SU-DHL-6 (cell line): Measurements from ENCODE around the gene TBKBP1.
A peak's percentile ranks its signal among the peaks of the same experiment; 100 is the strongest.

Experiments
- H2AFZ ChIP-seq: fragments of 200-600 bp; sonication (generic); 2 replicates; pipeline ENCODE4 v1.6.1; 2014; ENCODE audit warnings: low read depth, mild to moderate bottlenecking, moderate library complexity, mixed read lengths, antibody characterized with exemption, low read length; ENCODE audit not compliant: severe bottlenecking
- H3F3A ChIP-seq: fragments of 200-600 bp; shearing (Covaris generic); 2 replicates; pipeline ENCODE4 v1.6.0; 2016; ENCODE audit warnings: antibody characterized with exemption, mild to moderate bottlenecking; ENCODE audit not compliant: insufficient read depth
- H3K27ac ChIP-seq: fragments of 200-600 bp; sonication (generic); 2 replicates; pipeline ENCODE4 v1.5.1; 2016; ENCODE audit warnings: low read depth, mild to moderate bottlenecking, low read length, moderate library complexity, mixed read lengths
- H3K27me3 ChIP-seq: fragments of 200-600 bp; sonication (generic), shearing (Covaris generic); 2 replicates; pipeline ENCODE4 v1.6.0; 2014; ENCODE audit warnings: mild to moderate bottlenecking, low read length
- H3K36me3 ChIP-seq: fragments of 200-600 bp; sonication (generic); 2 replicates; pipeline ENCODE4 v1.6.1; 2014; ENCODE audit warnings: mild to moderate bottlenecking, low read length, mixed read lengths
- H3K4me2 ChIP-seq: fragments of 300-600, 200-600 bp; shearing (Covaris generic), sonication (generic); 2 replicates; pipeline ENCODE4 v1.6.0; 2014; ENCODE audit warnings: low read length, low read depth, mild to moderate bottlenecking; ENCODE audit not compliant: poor library complexity, severe bottlenecking
- H3K4me3 ChIP-seq: fragments of 200-600 bp; sonication (generic); 2 replicates; pipeline ENCODE4 v1.5.1; 2014; ENCODE audit warnings: antibody characterized with exemption, low read length, mild to moderate bottlenecking, mixed read lengths; ENCODE audit not compliant: insufficient read depth, poor library complexity, severe bottlenecking
- H3K79me2 ChIP-seq: fragments of 200-600 bp; sonication (generic); 2 replicates; pipeline ENCODE4 v1.6.1; 2014; ENCODE audit warnings: mild to moderate bottlenecking, low read length, moderate library complexity; ENCODE audit not compliant: insufficient read depth
- H3K9ac ChIP-seq: fragments of 200-600 bp; sonication (generic); 2 replicates; pipeline ENCODE4 v1.7.0; 2014; ENCODE audit warnings: mild to moderate bottlenecking, low read length
- H3K9me2 ChIP-seq: fragments of 200-600 bp; sonication (generic); replicated peaks from 2 replicates; pipeline ENCODE4 v1.6.1; 2014; ENCODE audit warnings: low read length; ENCODE audit not compliant: insufficient read depth
- H3K9me3 ChIP-seq: fragments of 200-600 bp; sonication (generic); 2 replicates; pipeline ENCODE4 v1.6.1; 2014; ENCODE audit warnings: low read length, mixed read lengths; ENCODE audit not compliant: insufficient read depth
- H4K20me1 ChIP-seq: fragments of 200-600 bp; sonication (generic); 2 replicates; pipeline ENCODE4 v1.6.1; 2014; ENCODE audit warnings: low read depth, mild to moderate bottlenecking, antibody characterized with exemption, low read length, moderate library complexity, mixed read lengths
- EZH2phosphoT487 ChIP-seq: fragments of 200-600 bp; sonication (generic), shearing (Covaris generic); conservative IDR thresholded peaks from 2 replicates; pipeline ENCODE4 v1.6.1; 2018; ENCODE audit warnings: mild to moderate bottlenecking, antibody characterized with exemption, low read length, moderate library complexity, mixed read lengths
- TF ChIP-seq, protein P1 (sequence below): fragments of 200-600 bp; sonication (generic); IDR thresholded peaks from one replicate; pipeline ENCODE4 v1.5.1; 2017; ENCODE audit warnings: antibody characterized with exemption, mild to moderate bottlenecking, low read length, moderate library complexity; ENCODE audit not compliant: insufficient read depth, poor library complexity, severe bottlenecking

The TBKBP1 gene

DNA sequence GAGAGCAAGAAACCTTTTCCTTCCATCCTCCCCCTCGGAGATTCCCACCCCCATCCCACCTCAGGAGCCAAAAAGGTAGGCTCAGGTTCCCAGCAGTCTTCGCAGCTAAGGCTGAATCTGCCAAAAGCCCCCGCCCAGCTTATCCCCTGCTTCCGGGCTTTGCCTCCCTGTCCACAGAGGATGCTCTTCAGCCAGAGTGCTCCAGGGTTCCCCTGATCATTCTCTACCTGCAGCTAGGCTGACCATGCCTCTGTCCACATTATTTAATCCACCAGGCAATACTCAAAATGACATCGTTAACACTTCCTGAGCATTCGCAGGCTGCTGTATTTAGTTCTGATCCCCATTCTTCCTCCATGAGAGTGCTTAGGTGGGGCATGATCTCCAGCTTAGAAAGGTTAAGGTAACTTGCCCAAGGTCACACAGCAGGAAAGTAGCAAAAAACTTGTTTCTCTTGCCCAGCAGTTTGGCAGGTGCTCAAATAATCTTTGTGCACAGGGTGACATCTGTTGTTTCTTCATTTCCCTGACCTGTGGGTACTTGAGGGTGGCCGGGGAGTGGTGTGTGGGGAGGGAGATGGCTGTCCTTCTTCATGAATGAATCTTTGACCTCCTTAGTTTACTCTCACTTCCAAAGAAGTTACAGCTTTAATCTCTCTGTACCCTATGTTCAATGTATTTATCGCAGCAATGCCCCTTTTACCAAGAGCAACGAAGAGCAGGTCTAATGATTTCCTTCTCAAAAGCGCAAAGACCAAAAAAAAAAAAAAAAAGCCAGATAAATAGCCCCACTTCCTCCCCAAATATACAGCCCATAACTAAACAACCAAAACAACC, 848 bp upstream of the TBKBP1 start:
- peak overlapping the region; percentile 44 for H2AFZ ChIP-seq

DNA sequence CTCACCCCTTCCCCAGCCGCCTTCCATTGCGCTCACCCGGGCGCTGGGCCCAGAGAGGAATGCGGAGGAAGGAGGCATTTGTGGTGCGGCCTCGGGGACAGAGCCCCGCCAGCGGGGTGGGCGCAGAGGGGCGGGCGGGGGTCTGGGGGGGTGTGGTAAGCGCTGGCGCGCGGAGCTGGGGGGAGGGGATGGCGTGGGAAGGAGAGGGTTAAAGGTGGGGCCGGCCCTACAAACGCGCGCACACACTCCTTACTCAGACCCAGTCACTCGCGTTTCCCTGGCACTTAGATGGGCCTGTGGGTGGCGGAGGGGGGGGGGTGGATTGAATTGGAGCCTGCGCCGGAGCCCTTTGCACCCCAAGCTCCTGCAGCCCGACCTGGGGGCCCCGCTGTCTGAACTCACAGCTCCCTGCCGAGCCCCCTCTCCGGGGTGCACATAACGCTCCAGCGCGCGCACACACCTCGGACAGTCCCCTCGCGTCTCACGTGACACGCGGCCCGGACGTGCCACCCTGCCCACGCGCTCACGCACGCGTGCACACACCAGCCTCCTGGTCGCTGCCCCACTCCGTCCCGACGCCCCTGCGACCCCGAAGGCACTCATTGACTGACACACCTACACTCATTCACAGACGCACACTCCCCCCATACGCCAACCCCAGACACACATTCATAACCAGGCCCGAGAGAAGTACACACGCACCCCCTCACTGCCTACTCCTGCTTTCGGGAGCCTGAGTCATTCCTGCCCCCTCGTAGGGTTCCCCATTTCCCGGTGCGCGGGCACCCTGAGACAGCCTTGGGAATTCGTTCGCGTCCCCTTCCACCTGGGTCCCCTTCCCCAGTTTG, 844 bp downstream of the TBKBP1 start:
- H3K27me3 ChIP-seq: no peaks in the 10 kb centered on the region
- H2AFZ ChIP-seq: no peak overlapping the region
- H3K4me2 ChIP-seq: peak overlapping the region; percentile 53
- no peaks in the 10 kb centered on the region for H3K9me3 ChIP-seq
- H4K20me1 ChIP-seq: no peaks in the 10 kb centered on the region
- no peaks in the 10 kb centered on the region for H3K79me2 ChIP-seq
- TF ChIP-seq, protein P1, sequence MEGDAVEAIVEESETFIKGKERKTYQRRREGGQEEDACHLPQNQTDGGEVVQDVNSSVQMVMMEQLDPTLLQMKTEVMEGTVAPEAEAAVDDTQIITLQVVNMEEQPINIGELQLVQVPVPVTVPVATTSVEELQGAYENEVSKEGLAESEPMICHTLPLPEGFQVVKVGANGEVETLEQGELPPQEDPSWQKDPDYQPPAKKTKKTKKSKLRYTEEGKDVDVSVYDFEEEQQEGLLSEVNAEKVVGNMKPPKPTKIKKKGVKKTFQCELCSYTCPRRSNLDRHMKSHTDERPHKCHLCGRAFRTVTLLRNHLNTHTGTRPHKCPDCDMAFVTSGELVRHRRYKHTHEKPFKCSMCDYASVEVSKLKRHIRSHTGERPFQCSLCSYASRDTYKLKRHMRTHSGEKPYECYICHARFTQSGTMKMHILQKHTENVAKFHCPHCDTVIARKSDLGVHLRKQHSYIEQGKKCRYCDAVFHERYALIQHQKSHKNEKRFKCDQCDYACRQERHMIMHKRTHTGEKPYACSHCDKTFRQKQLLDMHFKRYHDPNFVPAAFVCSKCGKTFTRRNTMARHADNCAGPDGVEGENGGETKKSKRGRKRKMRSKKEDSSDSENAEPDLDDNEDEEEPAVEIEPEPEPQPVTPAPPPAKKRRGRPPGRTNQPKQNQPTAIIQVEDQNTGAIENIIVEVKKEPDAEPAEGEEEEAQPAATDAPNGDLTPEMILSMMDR: no peak
- TF ChIP-seq EZH2phosphoT487: no peak
- H3K9me2 ChIP-seq: no peaks in the 10 kb centered on the region
- no peak overlapping the region for H3K27ac ChIP-seq
- no peaks in the 10 kb centered on the region for H3K36me3 ChIP-seq
- H3K9ac ChIP-seq: peak overlapping the region; percentile 43
- peak overlapping the region; percentile 44 for H3K4me3 ChIP-seq
- no peaks in the 10 kb centered on the region for H3F3A ChIP-seq

More for the DNA sequence above, 848 bp upstream of the TBKBP1 start:
- no peaks in the 10 kb centered on the region for H3K9me3 ChIP-seq
- H4K20me1 ChIP-seq: no peaks in the 10 kb centered on the region
- peak overlapping the region; percentile 59 for H3K9ac ChIP-seq
- no peaks in the 10 kb centered on the region for H3K79me2 ChIP-seq
- H3K4me3 ChIP-seq: peak overlapping the region; percentile 67
- H3K27ac ChIP-seq: peak overlapping the region; percentile 14
- H3K9me2 ChIP-seq: no peaks in the 10 kb centered on the region
- H3K4me2 ChIP-seq: peak overlapping the region; percentile 80
- no peaks in the 10 kb centered on the region for H3K36me3 ChIP-seq
- TF ChIP-seq EZH2phosphoT487: no peak
- no peaks in the 10 kb centered on the region for H3K27me3 ChIP-seq
- no peaks in the 10 kb centered on the region for H3F3A ChIP-seq

DNA sequence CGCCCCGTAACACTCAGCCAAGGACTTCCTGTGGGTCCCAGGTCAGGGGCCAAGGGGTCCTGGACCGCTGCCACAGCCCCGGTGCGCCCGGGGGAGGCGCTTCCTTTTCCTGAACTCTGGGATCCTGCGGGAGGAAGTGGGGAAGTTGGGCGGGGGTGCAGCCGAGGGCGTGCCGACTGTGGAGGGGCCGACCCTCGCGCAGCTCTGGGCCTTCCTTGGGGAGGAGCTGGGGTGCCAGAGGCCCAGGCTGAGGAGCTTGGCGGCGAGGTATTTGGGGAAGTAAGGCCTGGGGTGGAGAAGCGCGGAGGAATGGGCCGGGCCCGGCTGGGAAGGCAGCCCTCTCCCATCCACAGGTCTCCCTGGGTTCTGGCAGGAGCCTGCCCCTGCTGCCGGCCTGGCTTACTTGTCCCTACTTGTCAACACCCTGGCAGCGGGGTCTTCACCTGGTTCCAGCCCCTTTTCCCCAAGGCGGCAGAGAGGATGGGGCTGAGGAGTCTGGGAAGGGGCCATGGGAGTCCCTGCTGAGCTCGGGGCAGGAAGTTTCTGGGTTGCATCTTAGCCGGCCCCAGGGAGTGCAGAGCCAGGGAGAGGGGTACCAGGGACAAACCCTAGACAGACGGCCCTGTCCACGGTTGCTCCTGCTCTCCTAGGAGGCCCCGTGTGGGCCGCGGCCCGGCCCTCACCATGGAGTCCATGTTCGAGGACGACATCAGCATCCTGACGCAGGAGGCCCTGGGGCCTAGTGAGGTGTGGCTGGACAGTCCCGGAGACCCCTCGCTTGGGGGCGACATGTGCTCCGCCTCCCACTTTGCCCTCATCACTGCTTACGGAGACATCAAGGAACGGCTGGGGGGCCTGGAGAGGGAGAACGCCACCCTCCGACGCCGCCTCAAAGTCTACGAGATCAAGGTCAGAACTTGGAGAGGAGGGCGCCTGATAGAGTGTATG, 1.7 kb downstream of the TBKBP1 start:
- Histone ChIP-seq H3K27me3 (no peaks in the 10 kb centered on the region), H3K9me2 (no peaks in the 10 kb centered on the region), H3K36me3 (no peaks in the 10 kb centered on the region), H3K79me2 (no peaks in the 10 kb centered on the region), H3K9ac (no peak overlapping the region), H3K4me2 (no peak overlapping the region), H3K27ac (no peak overlapping the region), H3K9me3 (no peaks in the 10 kb centered on the region), H2AFZ (no peak overlapping the region), H4K20me1 (no peaks in the 10 kb centered on the region), H3F3A (no peaks in the 10 kb centered on the region), H3K4me3 (no peak overlapping the region)
- TF ChIP-seq EZH2phosphoT487: no peak
- TF ChIP-seq, protein P1: no peak
